H1 (cell line): ENCODE data around the gene CNTN5. TPM values are rescaled to one million over a fixed set of nuclear protein-coding genes. Genes with fewer than 3 reads are reported as not detected.

Experiments used
- CTCF ChIA-PET: fragments of 300-600 bp; sonication (Branson Sonifier 250); formaldehyde crosslinking; loops from one replicate; lab custom pipeline; 2021; ENCODE audit not compliant: partially characterized antibody; lab: Charles Lee
- POLR2A ChIA-PET: fragments of 300-600 bp; sonication (Branson Sonifier 250); formaldehyde crosslinking; loops from one replicate; lab custom pipeline; 2021; ENCODE audit warnings: inconsistent platforms; ENCODE audit not compliant: partially characterized antibody; lab: Charles Lee
- DNase-seq, 2 experiments: peaks; one replicate each; pipeline versions ENCODE4 v3.0.0 to v3.0.0-alpha.2; 2010 to 2022; ENCODE audit warnings: low spot score in 2 of 2, low read depth in 1 of 2, mixed read lengths in 1 of 2
- FAIRE-seq: peaks from 2 replicates; lab custom pipeline; 2011; peaks lifted over from hg19 to GRCh38; lab: Jason Lieb, UNC
- H2AFZ ChIP-seq: 2 replicates; pipeline ENCODE4 v1.8.1; 2012; ENCODE audit warnings: low read length, inconsistent platforms
- H2AK5ac ChIP-seq: 2 replicates; pipeline ENCODE4 v1.6.1; 2013; ENCODE audit warnings: low read depth, low read length
- H2BK120ac ChIP-seq: replicated peaks from 2 replicates; pipeline ENCODE3; 2013; ENCODE audit warnings: low read depth, low read length, inconsistent platforms
- H2BK12ac ChIP-seq: 2 replicates; pipeline ENCODE4 v1.6.1; 2013; ENCODE audit warnings: low read depth, low read length
- H2BK15ac ChIP-seq: 2 replicates; pipeline ENCODE4 v1.6.1; 2013; ENCODE audit warnings: low read length
- H2BK20ac ChIP-seq: 2 replicates; pipeline ENCODE4 v1.6.1; 2013; ENCODE audit warnings: low read length
- H2BK5ac ChIP-seq: 2 replicates; pipeline ENCODE4 v1.6.1; 2013; ENCODE audit warnings: low read depth, low read length
- H3K14ac ChIP-seq: 2 replicates; pipeline ENCODE4 v1.6.1; 2013; ENCODE audit warnings: inconsistent platforms; ENCODE audit not compliant: insufficient read length
- H3K18ac ChIP-seq: 2 replicates; pipeline ENCODE4 v1.6.1; 2013; ENCODE audit warnings: low read length; ENCODE audit errors: extremely low read depth
- H3K23ac ChIP-seq: 2 replicates; pipeline ENCODE4 v1.6.1; 2013; ENCODE audit warnings: inconsistent platforms; ENCODE audit not compliant: insufficient read length
- H3K23me2 ChIP-seq: 2 replicates; pipeline ENCODE4 v1.6.1; 2013; ENCODE audit warnings: low read depth, low read length
- H3K27ac ChIP-seq: 2 replicates; pipeline ENCODE4 v1.6.1; 2011; ENCODE audit warnings: low read depth, low read length, inconsistent platforms
- H3K27me3 ChIP-seq, 4 experiments: replicated peaks in 1 of 4; 1 replicate in 1 of 4; 2 replicates in 3 of 4; pipeline versions ENCODE4 v1.6.1 to v1.8.1; 2011 to 2013; ENCODE audit warnings: low read length in 3 of 4, mild to moderate bottlenecking in 3 of 4, inconsistent platforms in 2 of 4, mixed read lengths in 2 of 4, moderate library complexity in 1 of 4; ENCODE audit not compliant: control insufficient read depth in 3 of 4, insufficient read depth in 3 of 4; ENCODE audit errors: extremely low read depth in 1 of 4
- H3K36me3 ChIP-seq, 4 experiments: 2 replicates each; pipeline versions ENCODE4 v1.6.1 to v1.8.1; 2011 to 2013; ENCODE audit warnings: mild to moderate bottlenecking in 4 of 4, low read length in 3 of 4, moderate library complexity in 2 of 4, control low read depth in 1 of 4, inconsistent platforms in 1 of 4; ENCODE audit not compliant: insufficient read depth in 4 of 4, control insufficient read depth in 2 of 4
- H3K4ac ChIP-seq: replicated peaks from 2 replicates; pipeline ENCODE3; 2013; ENCODE audit warnings: low read length, low read depth, mixed read lengths, inconsistent platforms; ENCODE audit not compliant: insufficient read length
- H3K4me1 ChIP-seq, 4 experiments: replicated peaks in 1 of 4; 1 replicate in 1 of 4; 2 replicates in 3 of 4; pipeline versions ENCODE4 v1.6.1 to v1.8.1; 2011 to 2013; ENCODE audit warnings: low read length in 3 of 4, inconsistent platforms in 2 of 4, mixed read lengths in 1 of 4; ENCODE audit not compliant: insufficient read depth in 4 of 4, control insufficient read depth in 3 of 4
- H3K4me2 ChIP-seq, 2 experiments: 2 replicates each; pipeline versions ENCODE4 v1.6.1 to v1.8.1; 2011 to 2013; ENCODE audit warnings: low read depth in 2 of 2, low read length in 2 of 2, control low read depth in 1 of 2, inconsistent platforms in 1 of 2, mild to moderate bottlenecking in 1 of 2; ENCODE audit not compliant: insufficient read depth in 1 of 2
- H3K4me3 ChIP-seq, 4 experiments: fragments of 200-600, 300-600 bp in 1 of 4; sonication (generic), shearing (Covaris generic), sonication (Bioruptor Twin) in 1 of 4; 2 replicates each; pipeline versions ENCODE4 v1.5.1 to v1.8.1; 2011 to 2016; ENCODE audit warnings: low read length in 4 of 4, low read depth in 3 of 4, control low read depth in 2 of 4, inconsistent platforms in 2 of 4, mild to moderate bottlenecking in 2 of 4, mixed read lengths in 1 of 4, moderate library complexity in 1 of 4; ENCODE audit not compliant: insufficient read depth in 2 of 4; ENCODE audit errors: extremely low read depth in 1 of 4
- H3K56ac ChIP-seq: replicated peaks from 2 replicates; pipeline ENCODE3; 2013; ENCODE audit warnings: low read depth, mild to moderate bottlenecking, mixed read lengths, low read length, inconsistent platforms; ENCODE audit not compliant: insufficient read length
- H3K79me1 ChIP-seq: 2 replicates; pipeline ENCODE4 v1.6.1; 2013; ENCODE audit warnings: low read depth, low read length, control low read depth
- H3K79me2 ChIP-seq, 2 experiments: 2 replicates each; pipeline versions ENCODE4 v1.6.1 to v1.8.1; 2012 to 2013; ENCODE audit warnings: low read length in 2 of 2, mild to moderate bottlenecking in 2 of 2, inconsistent platforms in 1 of 2; ENCODE audit not compliant: insufficient read depth in 2 of 2, control insufficient read depth in 1 of 2
- H3K9ac ChIP-seq, 4 experiments: replicated peaks in 1 of 4; 1 replicate in 1 of 4; 2 replicates in 3 of 4; pipeline versions ENCODE4 v1.6.1 to v1.8.1; 2011 to 2013; ENCODE audit warnings: low read depth in 3 of 4, low read length in 3 of 4, control low read depth in 2 of 4, mild to moderate bottlenecking in 2 of 4, moderate library complexity in 2 of 4, inconsistent platforms in 1 of 4; ENCODE audit errors: extremely low read depth in 1 of 4
- H3K9me3 ChIP-seq, 2 experiments: 2 replicates each; pipeline versions ENCODE4 v1.6.1 to v1.8.1; 2012 to 2013; ENCODE audit warnings: mild to moderate bottlenecking in 2 of 2, moderate library complexity in 2 of 2, control low read depth in 1 of 2, inconsistent platforms in 1 of 2, low read depth in 1 of 2, low read length in 1 of 2, mixed read lengths in 1 of 2; ENCODE audit not compliant: insufficient read depth in 2 of 2
- H4K20me1 ChIP-seq, 2 experiments: replicated peaks in 1 of 2; 2 replicates each; pipeline versions ENCODE3 to v1.8.1; 2011 to 2013; ENCODE audit warnings: inconsistent platforms in 2 of 2, low read length in 2 of 2, mild to moderate bottlenecking in 1 of 2; ENCODE audit not compliant: insufficient read depth in 2 of 2, control insufficient read depth in 1 of 2
- H4K5ac ChIP-seq: 2 replicates; pipeline ENCODE4 v1.6.1; 2013; ENCODE audit warnings: low read length, low read depth, mixed read lengths, inconsistent platforms; ENCODE audit not compliant: insufficient read length
- H4K8ac ChIP-seq: 2 replicates; pipeline ENCODE4 v1.8.0; 2013; ENCODE audit warnings: mild to moderate bottlenecking, moderate library complexity, low read length, inconsistent platforms; ENCODE audit not compliant: insufficient read depth; ENCODE audit errors: extremely low read depth
- H4K91ac ChIP-seq: replicated peaks from 2 replicates; pipeline ENCODE3; 2013; ENCODE audit warnings: low read length, mixed read lengths, inconsistent platforms; ENCODE audit not compliant: insufficient read length
- RAD21 ChIP-seq, 2 experiments: IDR thresholded peaks in 1 of 2; conservative IDR thresholded peaks in 1 of 2; 2 replicates each; pipeline ENCODE4 v1.6.1; 2011; ENCODE audit warnings: low read depth in 2 of 2, low read length in 2 of 2, improper control_type of control experiment in 1 of 2, inconsistent platforms in 1 of 2, mild to moderate bottlenecking in 1 of 2, moderate library complexity in 1 of 2
- WGBS, 2 experiments: shearing (Covaris generic) in 1 of 2; methylation state at CpG; one replicate each; pipeline versions ENCODE4 v1.1.6 to v1.1.7; 2013 to 2015; ENCODE audit warnings: low lambda C conversion rate in 2 of 2, mixed read lengths in 2 of 2, inconsistent platforms in 1 of 2, low coverage in 1 of 2, missing lambda C conversion rate in 1 of 2; ENCODE audit not compliant: insufficient replicate concordance in 2 of 2, insufficient coverage in 1 of 2, insufficient read length in 1 of 2; ENCODE audit errors: extremely low coverage in 1 of 2, missing lambda C conversion rate in 1 of 2; 5-methylcytosine and 5-hydroxymethylcytosine counted together
- polyA plus RNA-seq, 7 experiments: library from polyadenylated mRNA; depleted of rRNA in 3 of 7; stranded (reverse) in 5 of 7; unstranded in 2 of 7; fragments of >200 nt in 5 of 7; fragments of 200-250 nt in 2 of 7; gene quantifications; 1 replicate in 5 of 7; 2 replicates in 1 of 7; 4 replicates in 1 of 7; pipeline versions ENCODE4 v1.2.1 to v1.2.3, GENCODE V29; 2011 to 2013; ENCODE audit warnings: missing spikeins in 2 of 7, mixed read lengths in 2 of 7
- total RNA-seq: library from RNA; stranded (reverse); fragmentation: NEBNext Ultra II Directional; extraction: Animal tissue kit (Norgen Biotek cat#: 25700); gene quantifications from 2 replicates; pipeline ENCODE4 v1.2.1, GENCODE V29; 2021

Gene CNTN5
- total and polyA plus RNA-seq, 2 of the 8 experiments (the other 6 are each of a cell fraction or from before 2014, with no cell fraction given): not detected

GRCh38 chr11:99198215-99198614 lies 177.5 kb downstream of the CNTN5 start:
- no peak overlapping the region for H3K18ac ChIP-seq
- H2BK120ac ChIP-seq: no peak overlapping the region
- no peak for TF ChIP-seq RAD21 (IDR thresholded peaks at IDR 0.05 in 1 of 2, conservative IDR thresholded peaks at IDR 0.05 in 1 of 2; ENCODE audit: low read depth in 2 of 2, low read length in 2 of 2)
- no peaks in the 10 kb centered on the region for H3K79me2 ChIP-seq
- peaks cover 0 to 10% (median 6%) of the 10 kb centered on the region in 4 experiments; a peak in 5 of 7 replicates for H3K4me1 ChIP-seq
- no peak overlapping the region for H3K9ac ChIP-seq
- no peak overlapping the region for H2BK20ac ChIP-seq
- no peak overlapping the region for H3K4ac ChIP-seq
- no peak for FAIRE-seq
- H2BK12ac ChIP-seq: no peak overlapping the region
- H3K36me3 ChIP-seq: no peaks in the 10 kb centered on the region
- no peak overlapping the region for H2BK5ac ChIP-seq
- DNase-seq: no peak
- no peak overlapping the region for H2AK5ac ChIP-seq
- no peak overlapping the region for H3K23ac ChIP-seq
- H3K27ac ChIP-seq: no peak overlapping the region
- H3K4me3 ChIP-seq: peak overlapping the region in 1 of 4 experiments; percentile 10; a peak in 1 of 8 replicates
- no peak overlapping the region for H4K91ac ChIP-seq
- no peak overlapping the region for H2BK15ac ChIP-seq
- no peak overlapping the region for H3K14ac ChIP-seq
- ChIA-PET POLR2A (no interaction called here), CTCF (interaction anchor here (0.9 kb wide), 1 partner anchor 83 kb away, joined by 4 read pairs; no protein-coding TSS in a partner anchor)
- H2AFZ ChIP-seq: 0 out of 2 replicates have a peak overlapping the region, but pooled peaks have one; percentile 11
- no peak overlapping the region for H4K5ac ChIP-seq
- H3K79me1 ChIP-seq: no peaks in the 10 kb centered on the region
- no peak overlapping the region for H3K56ac ChIP-seq
- no peaks in the 10 kb centered on the region for H4K20me1 ChIP-seq
- 46% methylated on average over 3 of the region's 3 CpGs; no CpG with 5 or more reads in 1 of the 2 experiments for WGBS, 2 experiments
- no peak overlapping the region for H4K8ac ChIP-seq
- H3K23me2 ChIP-seq: no peaks in the 10 kb centered on the region
- H3K9me3 ChIP-seq: no peaks in the 10 kb centered on the region
- peak overlapping the region in 1 of 2 experiments; percentile 23; a peak in 1 of 4 replicates for H3K4me2 ChIP-seq
- no peaks in the 10 kb centered on the region for H3K27me3 ChIP-seq
